NB4 (cell line): ENCODE measurements around the gene IQCK.

Source experiments
- DNase-seq: peaks from one replicate; pipeline ENCODE4 v3.0.0; 2010; ENCODE audit warnings: low read depth
- H3K4me3 ChIP-seq: one replicate; pipeline ENCODE4 v1.5.1; 2011; ENCODE audit warnings: mild to moderate bottlenecking, low read depth, low read length, moderate library complexity
- MYC ChIP-seq: IDR thresholded peaks from 2 replicates; pipeline ENCODE4 v1.6.1; 2011; ENCODE audit warnings: low read depth, low read length
- POLR2A ChIP-seq: IDR thresholded peaks from 2 replicates; pipeline ENCODE4 v1.6.1; 2011; ENCODE audit warnings: mild to moderate bottlenecking; ENCODE audit not compliant: insufficient read length; ENCODE audit errors: extremely low read depth
- TF ChIP-seq, protein P1 (sequence below): IDR thresholded peaks from 2 replicates; pipeline ENCODE4 v1.6.1; 2011; ENCODE audit warnings: low read depth, low read length
- TF ChIP-seq, protein P2 (sequence below): IDR thresholded peaks from one replicate; pipeline ENCODE4 v1.5.1; 2012; ENCODE audit warnings: low read depth, low read length

IQCK gene

GRCh38 chr16:19753815-19754643, 36.0 kb downstream of the IQCK start:
- H3K4me3 ChIP-seq = no peak overlapping the region
- DNase-seq = no peak
- TF ChIP-seq MYC = no peak
- no peak for TF ChIP-seq POLR2A
- TF ChIP-seq, protein P1, sequence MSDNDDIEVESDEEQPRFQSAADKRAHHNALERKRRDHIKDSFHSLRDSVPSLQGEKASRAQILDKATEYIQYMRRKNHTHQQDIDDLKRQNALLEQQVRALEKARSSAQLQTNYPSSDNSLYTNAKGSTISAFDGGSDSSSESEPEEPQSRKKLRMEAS = no peak
- TF ChIP-seq, protein P2, sequence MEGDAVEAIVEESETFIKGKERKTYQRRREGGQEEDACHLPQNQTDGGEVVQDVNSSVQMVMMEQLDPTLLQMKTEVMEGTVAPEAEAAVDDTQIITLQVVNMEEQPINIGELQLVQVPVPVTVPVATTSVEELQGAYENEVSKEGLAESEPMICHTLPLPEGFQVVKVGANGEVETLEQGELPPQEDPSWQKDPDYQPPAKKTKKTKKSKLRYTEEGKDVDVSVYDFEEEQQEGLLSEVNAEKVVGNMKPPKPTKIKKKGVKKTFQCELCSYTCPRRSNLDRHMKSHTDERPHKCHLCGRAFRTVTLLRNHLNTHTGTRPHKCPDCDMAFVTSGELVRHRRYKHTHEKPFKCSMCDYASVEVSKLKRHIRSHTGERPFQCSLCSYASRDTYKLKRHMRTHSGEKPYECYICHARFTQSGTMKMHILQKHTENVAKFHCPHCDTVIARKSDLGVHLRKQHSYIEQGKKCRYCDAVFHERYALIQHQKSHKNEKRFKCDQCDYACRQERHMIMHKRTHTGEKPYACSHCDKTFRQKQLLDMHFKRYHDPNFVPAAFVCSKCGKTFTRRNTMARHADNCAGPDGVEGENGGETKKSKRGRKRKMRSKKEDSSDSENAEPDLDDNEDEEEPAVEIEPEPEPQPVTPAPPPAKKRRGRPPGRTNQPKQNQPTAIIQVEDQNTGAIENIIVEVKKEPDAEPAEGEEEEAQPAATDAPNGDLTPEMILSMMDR = no peak

DNA sequence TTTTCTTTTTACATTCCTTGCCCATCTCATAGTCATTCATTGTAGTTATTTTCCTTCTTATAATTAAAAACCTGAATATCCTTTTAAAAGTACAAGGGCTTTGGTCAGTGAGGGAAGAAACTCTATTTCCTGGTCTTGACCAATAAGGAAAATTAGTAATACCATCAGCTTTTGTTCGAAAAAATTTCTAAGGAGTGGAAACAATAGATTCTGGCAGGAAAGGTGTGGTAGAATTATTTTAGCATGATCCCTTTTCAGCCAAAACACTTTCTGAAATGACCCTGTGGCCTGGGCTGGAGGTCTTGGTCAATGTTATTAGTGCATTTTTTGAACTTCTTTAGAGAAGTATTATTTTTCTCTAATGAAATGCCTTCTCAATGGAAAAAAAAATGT, 36.6 kb downstream of the IQCK start:
- TF ChIP-seq MYC (no peak), POLR2A (no peak)
- TF ChIP-seq, protein P2 = no peak
- TF ChIP-seq, protein P1 = no peak
- H3K4me3 ChIP-seq = no peak overlapping the region
- DNase-seq = no peak

DNA sequence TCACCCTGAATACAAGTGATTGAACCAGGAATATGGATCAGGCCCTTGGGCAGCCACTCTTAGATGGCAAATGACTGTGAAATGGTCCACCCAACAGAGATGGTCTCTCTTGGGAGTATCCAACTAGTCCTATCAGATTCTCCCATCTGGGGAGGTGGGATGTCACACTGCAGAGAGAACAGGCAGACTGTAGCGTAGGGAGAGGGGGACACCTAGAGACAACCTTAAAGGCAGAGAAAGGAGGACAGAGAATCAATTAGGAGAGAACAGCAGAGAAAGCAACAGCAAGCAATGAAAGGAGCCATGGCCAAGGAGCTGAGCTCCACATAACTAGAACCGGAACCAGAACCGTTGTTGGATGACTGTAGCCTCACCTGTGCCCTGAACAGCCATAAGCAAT, 37.2 kb downstream of the IQCK start:
- no peak for TF ChIP-seq MYC
- TF ChIP-seq, protein P1 = no peak
- TF ChIP-seq, protein P2 = no peak
- no peak for TF ChIP-seq POLR2A

GRCh38 chr16:19757026-19757425, 39.0 kb downstream of the IQCK start:
- no peak for DNase-seq
- no peak overlapping the region for H3K4me3 ChIP-seq
- TF ChIP-seq, protein P1 = no peak
- TF ChIP-seq POLR2A = no peak
- TF ChIP-seq MYC = no peak
- TF ChIP-seq, protein P2 = no peak

More for the DNA sequence above, 37.2 kb downstream of the IQCK start:
- no peak overlapping the region for H3K4me3 ChIP-seq
- no peak for DNase-seq

DNA sequence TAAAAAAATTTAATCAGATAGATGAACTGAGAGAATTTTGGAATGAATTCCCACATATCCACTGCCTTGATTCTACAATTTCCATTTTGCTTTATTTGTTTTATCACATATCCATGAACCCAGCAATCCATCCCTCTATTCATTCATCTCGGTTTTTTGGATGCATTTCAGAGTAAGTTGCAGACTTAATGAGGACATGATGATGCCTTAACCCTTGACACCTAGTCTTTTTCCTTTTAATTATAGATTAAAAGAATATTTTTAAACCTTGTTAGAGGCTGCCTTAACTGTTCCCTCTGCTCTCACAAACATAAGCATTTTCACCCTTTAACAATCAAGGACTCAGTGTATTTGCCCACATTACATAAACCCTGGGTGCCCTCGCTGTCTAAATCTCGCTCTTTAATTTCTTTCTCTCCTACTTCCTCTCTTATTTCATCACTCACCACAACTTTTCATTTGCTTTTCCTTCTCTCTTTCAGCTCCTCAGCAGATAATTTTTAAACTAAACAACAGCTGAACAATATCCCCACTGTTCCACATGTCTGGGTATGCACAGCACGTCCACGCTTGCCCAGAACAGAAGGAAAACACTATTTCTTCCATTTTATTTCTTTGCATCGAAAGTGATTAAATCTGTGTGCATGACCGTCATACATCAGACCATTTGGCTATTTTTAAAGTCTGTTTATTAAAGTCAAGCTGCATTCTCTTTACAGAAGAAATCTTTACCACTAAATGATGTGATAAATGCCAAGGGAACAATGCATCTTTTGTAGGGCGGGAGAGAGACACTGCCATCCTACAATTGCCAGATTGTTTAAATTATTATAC, 39.9 kb downstream of the IQCK start:
- H3K4me3 ChIP-seq = no peak overlapping the region

More for the DNA sequence above, 39.9 kb downstream of the IQCK start:
- DNase-seq = no peak
- TF ChIP-seq, protein P1 = no peak
- TF ChIP-seq POLR2A (no peak), MYC (no peak)
- TF ChIP-seq, protein P2 = no peak
